GM19395 (cell line): Measurements from ENCODE around the gene LBP.
"Not testable (repeated sequence)": the region's sequence is repeated elsewhere in the genome, so short reads cannot be mapped to it uniquely, and the experiment has no call there.

ENCODE experiments used
- ATAC-seq: cut with Tn5 transposase; IDR thresholded peaks from one replicate; pipeline ENCODE4 v1.9.1; 2021; ENCODE audit warnings: mild to moderate bottlenecking, moderate library complexity; ENCODE audit not compliant: unreplicated experiment

The LBP gene

GRCh38 chr20:38346247-38346651 is at the start of gene LBP:
LBP (plus strand) TSS chr20:38346482; CDS start chr20:38346517, 35 bp downstream.
- ATAC-seq: no peak

- no peak for ATAC-seq
Observed at GRCh38 chr20:38297916-38298674, 48.2 kb upstream of the LBP start.

GRCh38 chr20:38298768-38299288 is 47.5 kb upstream of the LBP start:
- ATAC-seq: no peak

GRCh38 chr20:38299963-38300362 is 46.3 kb upstream of the LBP start:
- ATAC-seq: no peak

- ATAC-seq: no peak
Observed at GRCh38 chr20:38300438-38300837, 45.8 kb upstream of the LBP start.

- ATAC-seq: no peak
Observed at GRCh38 chr20:38301309-38301708, 45.0 kb upstream of the LBP start.

- ATAC-seq: no peak
Observed at GRCh38 chr20:38302786-38303185, 43.5 kb upstream of the LBP start.

- ATAC-seq: no peak
Observed at GRCh38 chr20:38303908-38304379, 42.3 kb upstream of the LBP start, which contains the start of gene BPI. BPI (plus strand) TSS chr20:38304156; CDS start chr20:38304224, 68 bp downstream.

GRCh38 chr20:38304845-38305447 is 41.3 kb upstream of the LBP start:
- no peak for ATAC-seq

- ATAC-seq: no peak
Observed at GRCh38 chr20:38305541-38305940, 40.7 kb upstream of the LBP start.

GRCh38 chr20:38306379-38306778 is 39.9 kb upstream of the LBP start:
- no peak for ATAC-seq

GRCh38 chr20:38307371-38308046 is 38.8 kb upstream of the LBP start:
- no peak for ATAC-seq

- ATAC-seq: no peak
Observed at GRCh38 chr20:38308047-38308438, 38.2 kb upstream of the LBP start.

- no peak for ATAC-seq
Observed at GRCh38 chr20:38308447-38308846, 37.8 kb upstream of the LBP start.

- no peak for ATAC-seq
Observed at GRCh38 chr20:38311091-38311490, 35.2 kb upstream of the LBP start.

- ATAC-seq: no peak
Observed at GRCh38 chr20:38311491-38311890, 34.8 kb upstream of the LBP start.

- no peak for ATAC-seq
Observed at GRCh38 chr20:38313676-38314075, 32.6 kb upstream of the LBP start.

- not testable (repeated sequence) for ATAC-seq
Observed at GRCh38 chr20:38314350-38314749, 31.9 kb upstream of the LBP start.

- no peak for ATAC-seq
Observed at GRCh38 chr20:38315290-38315966, 30.9 kb upstream of the LBP start.

- ATAC-seq: no peak
Observed at GRCh38 chr20:38316341-38316740, 29.9 kb upstream of the LBP start.

- ATAC-seq: no peak
Observed at GRCh38 chr20:38317422-38317821, 28.9 kb upstream of the LBP start.
